K562 treated with DMSO at 1 percent for 24 hours (cell line): ENCODE results near the gene GALNT10. TPM values are rescaled to one million over a fixed set of nuclear protein-coding genes. Genes with fewer than 3 reads are reported as not detected.

Experiments
- total RNA-seq: library from RNA; unstranded; fragments of 300-600 nt; gene quantifications from 2 replicates; pipeline ENCODE4 v1.2.3, GENCODE V29; 2022; ENCODE audit warnings: low read depth; ENCODE audit not compliant: insufficient read depth

Gene GALNT10, protein sequence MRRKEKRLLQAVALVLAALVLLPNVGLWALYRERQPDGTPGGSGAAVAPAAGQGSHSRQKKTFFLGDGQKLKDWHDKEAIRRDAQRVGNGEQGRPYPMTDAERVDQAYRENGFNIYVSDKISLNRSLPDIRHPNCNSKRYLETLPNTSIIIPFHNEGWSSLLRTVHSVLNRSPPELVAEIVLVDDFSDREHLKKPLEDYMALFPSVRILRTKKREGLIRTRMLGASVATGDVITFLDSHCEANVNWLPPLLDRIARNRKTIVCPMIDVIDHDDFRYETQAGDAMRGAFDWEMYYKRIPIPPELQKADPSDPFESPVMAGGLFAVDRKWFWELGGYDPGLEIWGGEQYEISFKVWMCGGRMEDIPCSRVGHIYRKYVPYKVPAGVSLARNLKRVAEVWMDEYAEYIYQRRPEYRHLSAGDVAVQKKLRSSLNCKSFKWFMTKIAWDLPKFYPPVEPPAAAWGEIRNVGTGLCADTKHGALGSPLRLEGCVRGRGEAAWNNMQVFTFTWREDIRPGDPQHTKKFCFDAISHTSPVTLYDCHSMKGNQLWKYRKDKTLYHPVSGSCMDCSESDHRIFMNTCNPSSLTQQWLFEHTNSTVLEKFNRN
- total RNA-seq, result 16.4 and 17.4 TPM in 2 replicates

DNA sequence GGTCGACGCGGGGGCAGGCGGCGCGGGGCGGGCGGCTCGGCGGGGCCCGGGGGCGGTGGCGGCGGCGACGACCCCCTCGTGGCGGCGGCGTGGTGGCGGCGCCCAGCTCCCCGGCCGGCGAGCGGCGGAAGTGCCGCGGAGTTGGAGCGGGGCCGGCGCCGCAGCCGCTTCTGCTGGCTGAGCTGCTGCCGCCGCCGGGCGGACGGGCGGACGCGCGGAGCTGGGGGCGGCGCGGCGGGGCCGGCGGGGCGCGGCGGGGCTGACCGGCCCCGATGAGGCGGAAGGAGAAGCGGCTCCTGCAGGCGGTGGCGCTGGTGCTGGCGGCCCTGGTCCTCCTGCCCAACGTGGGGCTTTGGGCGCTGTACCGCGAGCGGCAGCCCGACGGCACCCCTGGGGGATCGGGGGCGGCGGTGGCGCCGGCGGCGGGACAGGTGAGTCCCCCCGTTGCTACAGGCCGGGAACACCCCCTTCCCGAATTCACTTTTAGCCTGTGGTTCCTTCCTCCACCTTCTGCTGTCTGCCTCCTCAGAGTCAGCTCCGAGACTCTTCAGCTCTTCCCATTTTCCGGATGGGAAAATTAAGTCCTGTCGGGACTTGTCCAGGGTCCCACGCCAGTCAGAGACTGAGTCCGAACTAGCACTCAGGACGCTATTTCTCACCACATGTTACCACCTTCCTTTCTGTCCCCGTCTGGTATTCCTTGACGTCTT, at the start of gene GALNT10:
Gene GALNT10 (plus strand): TSS at position 139 of the 710 bp plus-strand sequence. CDS start 134 bp downstream, at position 273.

DNA sequence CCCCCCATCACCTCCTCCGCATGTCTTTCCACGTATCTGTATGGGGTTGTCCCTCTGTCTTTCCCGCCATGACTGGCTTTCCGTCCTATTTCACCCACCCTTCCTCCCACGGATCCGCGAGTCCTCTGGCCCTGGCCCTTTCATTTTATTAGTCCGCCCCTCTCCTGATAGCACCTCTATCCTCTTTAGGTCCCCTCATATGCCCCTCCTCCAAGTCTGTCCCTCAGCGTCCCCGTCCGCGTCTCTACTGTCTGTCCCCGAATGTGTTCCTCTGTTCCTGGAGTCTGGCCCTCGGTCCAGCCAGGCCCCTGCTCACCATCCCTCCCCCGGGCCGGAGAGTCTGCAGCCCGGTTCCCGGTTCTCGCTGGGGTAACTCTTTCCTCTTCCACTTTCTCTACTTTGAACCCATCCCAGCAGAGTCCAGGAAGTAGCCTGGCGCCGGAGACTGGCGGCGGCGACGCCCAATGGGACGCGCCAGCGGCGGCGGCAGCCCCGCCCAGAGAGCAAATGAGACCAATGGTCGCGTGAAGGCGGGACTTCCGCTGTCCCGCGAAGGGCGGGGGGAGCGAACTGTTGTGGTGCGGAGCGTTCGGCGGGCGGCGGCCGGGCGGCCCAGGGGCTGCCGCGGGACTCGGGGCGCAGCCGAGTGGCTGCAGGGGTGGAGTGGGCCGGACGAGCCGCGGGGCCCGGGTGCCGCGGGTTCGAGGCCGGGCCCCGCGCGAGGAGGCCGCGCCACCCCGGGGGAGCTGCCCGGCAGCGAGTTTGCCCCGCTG, 255.1 kb downstream of the GALNT10 start, which contains the start of gene SAP30L:
Gene SAP30L (plus strand): TSS at position 576 of the 773 bp plus-strand sequence. CDS start 608 bp downstream, outside the sequence.

Other genes with a start within 250 kb of the GALNT10 start
- 13.1 and 20.3 TPM in 2 replicates for gene FAM114A2, start 151.8 kb upstream of the GALNT10 start, total RNA-seq
- 13.4 and 18.2 TPM in 2 replicates for gene MFAP3, start 151.8 kb upstream of the GALNT10 start, total RNA-seq